GM21786 (cell line): ENCODE measurements around the gene XRCC4.
"Not testable (repeated sequence)": the region's sequence is repeated elsewhere in the genome, so short reads cannot be mapped to it uniquely, and the experiment has no call there.

Experiments used
- ATAC-seq: cut with Tn5 transposase; IDR thresholded peaks from one replicate; pipeline ENCODE4 v1.9.1; 2021; ENCODE audit not compliant: unreplicated experiment

Gene XRCC4

DNA sequence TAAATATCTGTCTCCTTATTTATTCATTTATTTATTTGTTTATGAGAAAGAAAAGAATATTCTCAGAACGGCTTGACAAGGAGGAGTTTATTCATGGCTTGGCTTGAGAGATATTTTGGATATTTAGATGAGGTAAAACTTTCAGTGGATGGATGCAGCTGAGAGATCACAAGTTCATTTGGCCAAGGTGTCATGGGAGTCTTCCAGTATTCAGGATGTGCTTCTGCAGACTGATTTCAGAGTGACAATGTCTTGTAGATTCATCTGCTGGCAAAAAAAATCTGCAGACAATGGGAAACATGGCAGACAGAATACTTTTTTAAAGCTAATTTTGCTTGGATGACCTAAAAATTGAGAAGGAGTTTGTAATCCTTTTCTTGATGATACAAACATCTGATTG is 38.5 kb downstream of the XRCC4 start:
- ATAC-seq: no peak

GRCh38 chr5:83118471-83118870 is 41.1 kb downstream of the XRCC4 start:
- no peak for ATAC-seq

DNA sequence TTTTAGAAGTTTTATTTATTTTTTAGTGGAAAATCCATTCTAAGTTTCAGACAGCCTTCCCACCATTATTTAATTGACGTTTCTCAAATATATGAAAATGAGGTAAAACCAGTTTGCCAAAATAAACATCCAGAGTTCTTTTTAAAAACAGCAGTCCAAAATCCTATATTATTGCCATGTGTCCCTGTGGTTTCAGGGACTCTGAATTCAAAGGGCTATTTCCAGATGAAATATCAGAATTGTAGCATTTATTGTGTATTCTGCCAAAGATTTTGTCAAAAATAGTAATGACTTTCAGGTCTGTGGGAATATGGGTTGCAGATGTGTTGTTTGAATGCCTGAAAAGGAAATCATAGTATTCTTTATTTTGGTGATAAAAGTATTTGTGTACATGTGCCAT is 41.6 kb downstream of the XRCC4 start:
- ATAC-seq: no peak

DNA sequence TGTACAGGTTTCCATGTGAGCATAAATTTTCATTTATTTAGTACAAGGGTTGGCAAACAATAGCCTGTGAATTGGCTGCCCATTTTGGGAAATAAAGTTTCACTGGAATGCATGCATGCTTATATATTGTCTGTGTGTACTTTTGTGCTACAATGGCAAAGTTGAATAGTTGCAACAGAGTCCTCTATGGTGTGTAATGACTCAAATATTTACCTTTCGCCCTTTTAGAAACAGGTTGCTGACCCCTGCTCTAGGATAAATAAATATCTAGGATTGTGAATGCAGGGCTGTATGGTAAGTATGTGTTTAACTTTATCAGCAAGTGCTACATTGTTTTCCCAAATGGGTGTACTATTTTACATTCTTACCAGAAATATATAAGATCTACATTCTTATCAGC is 47.2 kb downstream of the XRCC4 start:
- ATAC-seq: no peak

- no peak for ATAC-seq
These were observed 48.2 kb downstream of the XRCC4 start for GRCh38 chr5:83125560-83125959.

- no peak for ATAC-seq
These were observed 49.2 kb downstream of the XRCC4 start for GRCh38 chr5:83126501-83126900.

DNA sequence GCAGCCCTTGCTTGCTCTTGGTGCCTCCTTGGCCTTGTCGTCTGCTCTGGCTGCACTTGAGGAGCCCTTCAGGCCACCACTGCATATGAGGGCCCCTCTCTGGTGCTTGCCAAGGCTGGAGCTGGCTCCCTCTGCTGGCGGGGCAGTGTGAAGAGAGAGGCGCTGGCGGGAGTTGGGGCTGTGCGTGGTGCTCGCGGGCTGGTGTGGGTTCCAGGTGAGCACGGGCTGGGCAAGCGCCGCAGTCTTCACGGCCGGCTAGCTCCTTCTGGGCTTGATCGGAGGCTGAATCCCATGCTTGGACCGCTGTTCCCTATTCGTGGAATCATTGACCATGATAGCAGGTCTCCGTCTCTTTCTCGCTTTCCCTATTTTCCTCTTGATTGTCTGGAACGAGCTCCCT is 56.5 kb downstream of the XRCC4 start:
- no peak for ATAC-seq

DNA sequence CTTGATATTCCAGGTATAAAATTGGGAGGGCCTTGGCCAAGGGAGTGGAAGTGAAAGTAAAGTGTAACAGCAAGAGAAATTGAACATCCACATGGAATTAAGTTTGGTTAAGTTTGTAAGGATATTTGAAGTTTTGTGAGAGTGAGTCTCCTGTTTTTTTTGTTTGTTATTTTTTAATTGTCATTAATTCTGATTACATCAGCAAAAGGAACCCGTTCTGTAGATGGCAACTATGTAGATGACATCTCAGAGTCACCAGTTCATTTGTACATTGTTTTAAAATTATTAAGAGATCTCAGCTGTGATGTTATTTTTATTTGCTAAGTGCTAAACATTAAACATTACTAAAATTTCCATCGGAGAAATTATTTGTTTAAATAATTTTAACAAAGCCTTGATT is 65.2 kb downstream of the XRCC4 start:
- no peak for ATAC-seq

DNA sequence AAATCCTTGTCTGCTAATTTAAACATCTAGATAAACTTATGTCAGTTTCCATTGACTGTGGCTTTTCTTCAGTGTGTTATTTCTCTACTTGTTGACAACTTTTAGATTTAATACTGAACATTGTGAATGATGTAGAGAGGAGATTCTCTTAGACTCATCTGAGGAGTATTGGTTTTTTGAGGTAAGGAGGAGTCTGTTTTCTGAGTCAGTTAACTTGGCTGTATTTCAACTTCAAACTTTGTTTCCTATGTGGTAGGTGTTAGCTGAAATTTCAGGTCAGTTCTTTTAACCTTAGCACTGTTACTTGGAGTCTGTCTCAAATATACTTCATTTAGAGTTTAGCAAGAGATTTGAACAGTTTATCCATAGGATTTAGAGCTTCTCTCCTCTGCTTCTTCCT is 67.9 kb downstream of the XRCC4 start:
- no peak for ATAC-seq

DNA sequence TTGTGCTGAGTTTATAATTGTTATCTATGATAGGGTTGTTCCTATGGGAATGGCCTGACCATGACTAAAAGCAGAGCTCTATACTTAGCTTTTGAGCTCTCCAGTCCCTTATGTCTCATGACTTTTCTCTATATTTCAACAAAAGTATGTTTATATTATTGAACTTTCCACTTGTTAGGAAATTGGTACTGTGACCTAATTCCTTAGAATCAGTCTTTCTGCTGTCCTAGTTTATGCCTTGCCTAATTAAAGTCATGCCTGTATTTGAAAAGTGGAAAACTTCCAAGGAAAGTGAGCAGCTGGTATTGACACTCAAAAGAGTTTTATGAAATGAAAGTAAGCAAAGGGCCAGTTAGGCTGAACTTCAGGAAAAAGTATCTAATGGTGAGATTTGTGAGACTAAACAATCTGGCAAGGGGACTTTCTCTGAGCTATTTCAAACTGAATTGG is 68.6 kb downstream of the XRCC4 start:
- ATAC-seq: no peak

- no peak for ATAC-seq
These were observed 69.1 kb downstream of the XRCC4 start for GRCh38 chr5:83146441-83146840.

GRCh38 chr5:83147593-83147992 is 70.2 kb downstream of the XRCC4 start:
- no peak for ATAC-seq

- no peak for ATAC-seq
These were observed 71.0 kb downstream of the XRCC4 start for GRCh38 chr5:83148370-83148769.

DNA sequence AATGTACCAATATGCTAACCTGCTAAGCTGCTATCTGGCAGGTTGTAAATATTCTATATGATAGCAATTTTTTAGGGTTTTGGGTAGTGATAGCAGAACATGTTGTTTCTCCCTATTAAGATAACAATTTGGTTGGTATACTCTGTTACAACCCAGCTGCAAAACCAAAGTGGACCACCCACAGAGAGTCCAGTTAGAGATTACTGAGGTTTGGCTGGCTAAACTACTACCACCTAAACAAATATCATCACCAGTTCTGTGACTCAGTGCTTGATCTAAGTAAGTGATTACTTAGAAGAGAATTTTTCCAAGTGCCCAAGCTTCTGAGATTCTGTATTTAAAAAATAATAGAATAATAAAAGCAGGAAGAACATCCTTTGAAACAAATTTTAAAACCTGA is 72.3 kb downstream of the XRCC4 start:
- ATAC-seq: no peak

GRCh38 chr5:83151821-83152220 is 74.5 kb downstream of the XRCC4 start:
- no peak for ATAC-seq

GRCh38 chr5:83152996-83153395 is 75.6 kb downstream of the XRCC4 start:
- ATAC-seq: not testable (repeated sequence)

DNA sequence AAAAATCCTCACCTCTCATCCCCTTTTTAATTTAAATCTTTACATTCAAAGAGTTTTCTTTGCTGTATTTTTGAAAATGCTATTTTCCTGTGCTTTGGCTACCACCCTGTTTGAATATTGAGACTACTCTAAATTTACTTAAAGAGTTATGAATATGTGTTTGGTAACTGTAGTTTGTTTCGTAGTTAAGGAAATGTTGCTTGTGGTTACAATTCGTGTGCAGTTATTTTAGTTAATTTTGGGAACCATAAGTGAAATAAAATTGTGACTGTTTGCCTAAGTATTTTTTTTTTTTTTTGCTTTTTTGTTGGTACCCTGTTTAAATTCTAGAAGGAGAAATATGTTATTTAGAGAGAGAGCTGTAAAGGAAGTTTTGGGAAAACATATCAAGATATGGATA is 78.7 kb downstream of the XRCC4 start:
- no peak for ATAC-seq

DNA sequence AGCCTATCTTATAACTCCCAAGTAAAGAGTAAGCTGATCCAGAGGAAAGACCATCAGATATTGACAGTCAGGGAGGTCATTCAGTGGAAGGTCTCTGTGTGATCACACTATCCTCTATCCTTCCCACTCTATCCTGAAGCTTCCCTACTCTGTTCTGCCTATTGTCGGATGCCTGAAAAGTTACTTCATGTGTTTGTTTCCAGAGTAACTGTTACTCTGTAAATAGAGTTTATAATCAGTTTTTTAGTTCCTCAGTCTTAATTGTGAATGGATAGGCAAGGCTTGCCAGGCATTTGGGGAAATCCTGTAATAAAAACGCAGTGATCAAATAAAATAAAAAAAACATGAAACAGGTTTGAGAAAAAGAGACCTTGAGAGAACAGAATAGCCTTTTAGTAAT is 79.8 kb downstream of the XRCC4 start:
- no peak for ATAC-seq

DNA sequence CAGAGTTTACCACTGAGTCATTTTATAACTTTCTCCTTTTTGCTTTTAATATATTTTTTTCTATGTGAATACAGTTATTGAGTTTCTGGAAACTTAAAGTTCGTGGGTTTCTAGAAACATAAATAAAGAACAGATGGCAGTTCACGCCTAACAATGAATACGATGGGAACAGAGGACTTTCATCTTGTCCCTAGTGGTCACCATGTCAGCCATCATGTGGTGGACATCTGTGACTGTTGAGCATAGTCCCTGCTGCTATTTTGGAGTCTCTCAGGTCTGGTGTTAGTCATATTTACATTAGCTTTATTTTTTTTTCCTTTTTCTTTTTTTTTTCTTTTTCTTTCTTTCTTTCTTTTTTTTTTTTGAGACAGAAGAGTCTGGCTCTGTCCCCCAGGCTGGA is 85.3 kb downstream of the XRCC4 start:
- no peak for ATAC-seq

DNA sequence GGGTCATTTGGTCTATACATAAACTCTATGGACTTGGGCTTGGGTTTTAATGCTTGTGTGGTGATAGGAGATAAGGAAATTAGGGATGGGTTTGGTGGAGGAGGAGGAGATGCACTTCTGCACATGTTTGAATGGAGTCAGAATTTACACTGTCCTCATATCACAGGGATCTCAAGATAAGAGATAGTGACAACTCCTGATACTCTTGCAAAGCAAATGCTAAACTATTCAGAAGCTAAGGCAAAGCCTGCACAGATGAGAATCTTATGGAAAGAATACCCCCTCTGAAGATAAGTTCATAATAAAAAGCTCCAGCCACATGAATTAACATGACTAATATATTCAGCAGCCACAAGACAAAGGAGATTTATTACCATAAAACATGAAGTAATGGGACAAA is 90.2 kb downstream of the XRCC4 start:
- no peak for ATAC-seq

DNA sequence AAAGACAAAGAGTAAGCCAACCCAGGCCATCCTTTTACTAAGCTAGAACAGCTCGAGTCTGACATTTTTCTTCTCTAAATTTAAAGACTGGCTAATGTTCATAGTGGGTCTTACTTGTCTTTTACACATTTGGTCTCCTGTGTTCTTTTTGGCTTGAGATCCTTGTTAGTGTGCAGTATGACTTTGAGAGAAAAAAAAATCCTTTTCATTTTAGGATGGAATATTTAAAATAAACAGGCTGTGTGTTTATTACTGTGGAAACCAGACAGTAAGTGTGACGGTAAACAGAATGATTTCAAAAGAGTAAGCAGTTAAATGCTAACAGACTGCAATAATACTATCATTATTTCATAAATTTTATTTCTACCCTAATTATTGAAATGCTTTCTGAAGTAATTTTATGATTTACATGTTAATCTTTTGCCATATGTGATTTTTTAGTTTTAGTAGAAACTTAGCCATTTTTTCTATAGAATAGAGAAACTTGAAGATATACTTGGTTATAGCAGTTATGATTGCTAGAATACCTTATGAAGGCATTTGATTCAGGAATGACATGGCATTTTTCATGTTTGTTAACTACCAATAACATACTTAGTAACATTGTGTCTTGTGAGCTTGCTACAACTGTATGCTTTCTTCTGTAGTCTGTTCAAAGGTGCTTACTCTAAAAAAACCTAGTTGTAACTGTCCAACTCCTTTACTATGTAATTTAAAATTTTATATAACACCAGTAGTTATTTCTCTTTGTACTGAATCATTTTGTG is 92.4 kb downstream of the XRCC4 start:
- ATAC-seq: no peak

GRCh38 chr5:83172011-83172410 is 94.7 kb downstream of the XRCC4 start:
- no peak for ATAC-seq

DNA sequence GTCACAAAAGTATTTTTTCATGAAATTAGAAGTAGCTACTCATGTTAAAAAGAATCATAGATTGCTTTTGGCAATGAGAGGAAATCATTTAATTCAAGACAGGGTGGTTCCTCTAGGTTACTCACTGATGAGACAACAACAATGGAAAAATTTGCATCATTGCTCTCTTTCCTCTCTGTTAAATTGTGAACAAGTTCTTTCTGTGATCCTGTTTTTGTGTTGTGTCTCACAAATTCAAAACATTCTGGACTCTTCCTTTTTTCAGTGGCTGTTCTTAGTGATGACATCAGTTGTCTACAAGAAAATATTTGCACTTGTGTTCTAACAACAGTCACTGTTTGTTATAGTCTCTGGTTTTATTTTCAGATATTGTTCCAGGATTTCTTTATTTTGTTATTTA is 95.3 kb downstream of the XRCC4 start:
- no peak for ATAC-seq
